ENCODE results near the gene PATJ.
"Not testable (repeated sequence)": the region's sequence is repeated elsewhere in the genome, so short reads cannot be mapped to it uniquely, and the experiment has no call there.

PATJ gene

DNA sequence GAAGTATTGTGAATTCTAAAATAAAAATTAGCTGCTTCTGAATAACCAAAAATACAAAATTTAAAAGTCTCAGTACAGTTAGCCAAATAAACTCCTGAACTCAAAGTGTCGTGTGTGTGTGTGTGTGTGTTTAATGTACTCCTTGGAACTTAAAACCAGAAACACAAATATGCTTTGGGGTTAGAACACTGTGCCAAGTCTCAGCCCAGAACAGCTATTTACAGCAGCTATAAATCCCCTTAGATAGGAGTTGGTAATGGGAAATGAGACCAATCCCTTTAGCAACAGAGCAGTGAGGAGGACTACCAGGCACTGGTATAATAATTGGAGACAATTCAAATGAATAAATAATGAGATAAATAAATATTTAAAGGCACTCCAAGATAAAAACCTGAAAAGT lies 83.1 kb downstream of the PATJ start:
- DNase-seq (ENCODE audit: low read depth in 1 of 2, low spot score in 1 of 2): no peak
- no peak overlapping the region for H3K4me3 ChIP-seq (replicated peaks; ENCODE audit: insufficient read depth, low read length)
- TF ChIP-seq CTCF (IDR thresholded peaks at IDR 0.05; ENCODE audit: insufficient read depth, low read length) (no peak), POLR2AphosphoS5 (IDR thresholded peaks at IDR 0.05; ENCODE audit: low read depth) (no peak), GABPA (IDR thresholded peaks at IDR 0.05; ENCODE audit: low read depth) (no peak), SPI1 (IDR thresholded peaks at IDR 0.05; ENCODE audit: borderline replicate concordance, low read depth) (no peak)
- TF ChIP-seq, protein P1, sequence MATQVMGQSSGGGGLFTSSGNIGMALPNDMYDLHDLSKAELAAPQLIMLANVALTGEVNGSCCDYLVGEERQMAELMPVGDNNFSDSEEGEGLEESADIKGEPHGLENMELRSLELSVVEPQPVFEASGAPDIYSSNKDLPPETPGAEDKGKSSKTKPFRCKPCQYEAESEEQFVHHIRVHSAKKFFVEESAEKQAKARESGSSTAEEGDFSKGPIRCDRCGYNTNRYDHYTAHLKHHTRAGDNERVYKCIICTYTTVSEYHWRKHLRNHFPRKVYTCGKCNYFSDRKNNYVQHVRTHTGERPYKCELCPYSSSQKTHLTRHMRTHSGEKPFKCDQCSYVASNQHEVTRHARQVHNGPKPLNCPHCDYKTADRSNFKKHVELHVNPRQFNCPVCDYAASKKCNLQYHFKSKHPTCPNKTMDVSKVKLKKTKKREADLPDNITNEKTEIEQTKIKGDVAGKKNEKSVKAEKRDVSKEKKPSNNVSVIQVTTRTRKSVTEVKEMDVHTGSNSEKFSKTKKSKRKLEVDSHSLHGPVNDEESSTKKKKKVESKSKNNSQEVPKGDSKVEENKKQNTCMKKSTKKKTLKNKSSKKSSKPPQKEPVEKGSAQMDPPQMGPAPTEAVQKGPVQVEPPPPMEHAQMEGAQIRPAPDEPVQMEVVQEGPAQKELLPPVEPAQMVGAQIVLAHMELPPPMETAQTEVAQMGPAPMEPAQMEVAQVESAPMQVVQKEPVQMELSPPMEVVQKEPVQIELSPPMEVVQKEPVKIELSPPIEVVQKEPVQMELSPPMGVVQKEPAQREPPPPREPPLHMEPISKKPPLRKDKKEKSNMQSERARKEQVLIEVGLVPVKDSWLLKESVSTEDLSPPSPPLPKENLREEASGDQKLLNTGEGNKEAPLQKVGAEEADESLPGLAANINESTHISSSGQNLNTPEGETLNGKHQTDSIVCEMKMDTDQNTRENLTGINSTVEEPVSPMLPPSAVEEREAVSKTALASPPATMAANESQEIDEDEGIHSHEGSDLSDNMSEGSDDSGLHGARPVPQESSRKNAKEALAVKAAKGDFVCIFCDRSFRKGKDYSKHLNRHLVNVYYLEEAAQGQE (IDR thresholded peaks at IDR 0.05; ENCODE audit: insufficient replicate concordance, low read depth): no peak
- no peaks in the 10 kb centered on the region for H3K27me3 ChIP-seq (ENCODE audit: insufficient read depth, poor library complexity, severe bottlenecking)
- H3K27ac ChIP-seq (replicated peaks): no peak overlapping the region

DNA sequence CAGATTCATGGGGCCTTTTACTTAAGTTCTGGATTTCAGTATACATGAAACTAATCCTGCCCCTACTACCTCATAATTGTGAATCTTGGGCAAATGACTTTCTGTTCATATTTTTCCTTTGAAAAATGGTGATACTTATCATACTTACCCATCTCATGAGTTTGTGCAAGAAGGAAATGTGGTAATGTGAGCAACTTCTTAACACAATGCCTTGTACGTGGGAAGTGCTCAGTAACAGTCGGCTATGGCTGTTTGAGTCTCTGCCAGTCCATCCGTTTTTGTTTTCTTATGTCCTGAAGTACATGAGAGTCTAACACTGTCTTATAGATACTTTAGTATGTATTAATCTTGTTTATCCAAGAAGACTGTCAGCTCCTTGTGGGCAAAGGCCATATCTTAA lies 86.5 kb downstream of the PATJ start:
- Histone ChIP-seq H3K27me3 (ENCODE audit: insufficient read depth, poor library complexity, severe bottlenecking) (no peaks in the 10 kb centered on the region), H3K4me3 (replicated peaks; ENCODE audit: insufficient read depth, low read length) (no peak overlapping the region), H3K27ac (replicated peaks) (peak overlapping the region; percentile 19)
- DNase-seq (ENCODE audit: low read depth in 1 of 2, low spot score in 1 of 2): peak in 1 of 2 experiments; percentile 56
- no peak for TF ChIP-seq GABPA (IDR thresholded peaks at IDR 0.05; ENCODE audit: low read depth)
- no peak for TF ChIP-seq POLR2AphosphoS5 (IDR thresholded peaks at IDR 0.05; ENCODE audit: low read depth)
- TF ChIP-seq, protein P1 (IDR thresholded peaks at IDR 0.05; ENCODE audit: insufficient replicate concordance, low read depth): no peak

DNA sequence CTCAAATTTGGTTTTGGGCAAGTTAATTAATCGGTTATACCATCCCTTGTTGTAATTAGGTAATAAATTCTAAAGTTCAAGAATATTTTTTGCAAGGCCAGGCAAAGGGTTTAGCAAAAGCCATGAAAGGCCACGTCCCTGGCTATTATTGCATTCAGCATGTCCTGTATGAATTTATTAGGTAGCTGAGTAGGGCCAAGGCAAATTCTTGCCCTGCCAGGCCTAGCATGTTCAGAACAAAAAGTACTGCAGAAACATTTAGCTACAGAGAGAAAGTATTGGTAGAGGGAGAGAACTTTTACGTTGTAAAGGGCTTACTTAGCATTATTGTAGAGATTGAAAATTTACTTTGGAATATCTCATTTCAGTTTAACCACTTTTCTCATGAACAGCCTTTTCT lies 94.4 kb downstream of the PATJ start:
- H3K27me3 ChIP-seq (ENCODE audit: insufficient read depth, poor library complexity, severe bottlenecking): no peaks in the 10 kb centered on the region
- no peak overlapping the region for H3K27ac ChIP-seq (replicated peaks)
- no peak for DNase-seq (ENCODE audit: low read depth in 1 of 2, low spot score in 1 of 2)
- no peak overlapping the region for H3K4me3 ChIP-seq (replicated peaks; ENCODE audit: insufficient read depth, low read length)
- TF ChIP-seq CTCF (IDR thresholded peaks at IDR 0.05; ENCODE audit: insufficient read depth, low read length) (no peak), SPI1 (IDR thresholded peaks at IDR 0.05; ENCODE audit: borderline replicate concordance, low read depth) (no peak), POLR2AphosphoS5 (IDR thresholded peaks at IDR 0.05; ENCODE audit: low read depth) (no peak), GABPA (IDR thresholded peaks at IDR 0.05; ENCODE audit: low read depth) (no peak)
- TF ChIP-seq, protein P1 (IDR thresholded peaks at IDR 0.05; ENCODE audit: insufficient replicate concordance, low read depth): no peak

DNA sequence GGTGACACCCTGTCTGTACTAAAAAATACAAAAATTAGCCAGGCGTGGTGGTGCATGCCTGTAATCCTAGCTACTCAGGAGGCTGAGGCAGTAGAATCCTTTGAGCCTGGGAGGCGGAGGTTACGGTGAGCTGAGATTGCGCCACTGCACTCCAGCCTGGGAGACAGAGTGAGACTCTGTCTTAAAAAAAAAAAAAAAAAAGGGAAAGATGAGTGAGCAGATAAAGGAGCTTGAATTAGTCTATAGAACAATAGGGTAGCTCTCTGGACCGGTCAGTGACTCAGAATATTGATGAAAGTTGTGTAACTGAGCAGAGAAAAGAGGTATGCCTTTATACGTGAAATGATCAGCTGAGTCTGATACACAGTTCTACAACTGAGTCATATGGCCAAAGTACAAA lies 95.3 kb downstream of the PATJ start:
- not testable (repeated sequence) for H3K27me3 ChIP-seq (ENCODE audit: insufficient read depth, poor library complexity, severe bottlenecking); H3K27ac ChIP-seq (replicated peaks); H3K4me3 ChIP-seq (replicated peaks; ENCODE audit: insufficient read depth, low read length); DNase-seq (ENCODE audit: low read depth in 1 of 2, low spot score in 1 of 2)

Measured in HL-60 (cell line).